Activated naive CD8-positive, alpha-beta T cell treated with anti-CD3 and anti-CD28 coated beads, Interleukin-2, amount 50 U/mL, for 24 hours (primary cell): ENCODE data around the gene STAT1.

Experiments
- ATAC-seq: fragments of 150-1000 bp; cut with Tn5 transposase; one replicate; pipeline ENCODE4 v1.10.0; 2021
- DNase-seq: peaks from one replicate; pipeline ENCODE4 v3.0.0; 2021
- H3K27ac Mint-ChIP-seq: one replicate; pipeline ENCODE4 v1.8.0; 2021; ENCODE audit warnings: mild to moderate bottlenecking, mixed read lengths
- H3K27me3 Mint-ChIP-seq: one replicate; pipeline ENCODE4 v1.8.0; 2021; ENCODE audit warnings: mixed read lengths
- H3K36me3 Mint-ChIP-seq: one replicate; pipeline ENCODE4 v1.8.0; 2021; ENCODE audit warnings: low read depth, mixed read lengths
- H3K4me1 Mint-ChIP-seq: one replicate; pipeline ENCODE4 v1.8.0; 2021; ENCODE audit warnings: mixed read lengths
- H3K4me3 Mint-ChIP-seq: one replicate; pipeline ENCODE4 v1.8.0; 2021; ENCODE audit warnings: mild to moderate bottlenecking, moderate library complexity, mixed read lengths
- H3K9me3 Mint-ChIP-seq: one replicate; pipeline ENCODE4 v1.8.0; 2021; ENCODE audit warnings: mixed read lengths

Gene STAT1

GRCh38 chr2:190922376-190922775, 91.6 kb downstream of the STAT1 start:
- DNase-seq = no peak
- peaks cover 61% of the 10 kb centered on the region for H3K36me3 Mint-ChIP-seq
- no peak overlapping the region for H3K27ac Mint-ChIP-seq

GRCh38 chr2:190920085-190920484, 93.9 kb downstream of the STAT1 start:
- peaks cover 68% of the 10 kb centered on the region for H3K36me3 Mint-ChIP-seq
- peaks cover 36% of the 10 kb centered on the region for H3K4me1 Mint-ChIP-seq
- DNase-seq = no peak

More at GRCh38 chr2:190922376-190922775, 91.6 kb downstream of the STAT1 start:
- ATAC-seq = no peak
- peaks cover 25% of the 10 kb centered on the region for H3K4me1 Mint-ChIP-seq
- no peak overlapping the region for H3K4me3 Mint-ChIP-seq
- no peaks in the 10 kb centered on the region for H3K9me3 Mint-ChIP-seq
- H3K27me3 Mint-ChIP-seq = no peaks in the 10 kb centered on the region

More at GRCh38 chr2:190920085-190920484, 93.9 kb downstream of the STAT1 start:
- no peak for ATAC-seq
- no peak overlapping the region for H3K4me3 Mint-ChIP-seq
- H3K27me3 Mint-ChIP-seq = no peaks in the 10 kb centered on the region
- H3K9me3 Mint-ChIP-seq = no peaks in the 10 kb centered on the region
- H3K27ac Mint-ChIP-seq = no peak overlapping the region
